GM12872 (cell line): ENCODE data around the gene RASL12.

Experiments
- CTCF ChIP-seq: IDR thresholded peaks from 3 replicates; pipeline ENCODE4 v1.5.1; 2011; ENCODE audit warnings: low read depth, mild to moderate bottlenecking, low read length, moderate library complexity; ENCODE audit not compliant: insufficient read depth

RASL12 gene

GRCh38 chr15:65095011-65095746, 27.4 kb upstream of the RASL12 start:
- TF ChIP-seq CTCF = no peak

DNA sequence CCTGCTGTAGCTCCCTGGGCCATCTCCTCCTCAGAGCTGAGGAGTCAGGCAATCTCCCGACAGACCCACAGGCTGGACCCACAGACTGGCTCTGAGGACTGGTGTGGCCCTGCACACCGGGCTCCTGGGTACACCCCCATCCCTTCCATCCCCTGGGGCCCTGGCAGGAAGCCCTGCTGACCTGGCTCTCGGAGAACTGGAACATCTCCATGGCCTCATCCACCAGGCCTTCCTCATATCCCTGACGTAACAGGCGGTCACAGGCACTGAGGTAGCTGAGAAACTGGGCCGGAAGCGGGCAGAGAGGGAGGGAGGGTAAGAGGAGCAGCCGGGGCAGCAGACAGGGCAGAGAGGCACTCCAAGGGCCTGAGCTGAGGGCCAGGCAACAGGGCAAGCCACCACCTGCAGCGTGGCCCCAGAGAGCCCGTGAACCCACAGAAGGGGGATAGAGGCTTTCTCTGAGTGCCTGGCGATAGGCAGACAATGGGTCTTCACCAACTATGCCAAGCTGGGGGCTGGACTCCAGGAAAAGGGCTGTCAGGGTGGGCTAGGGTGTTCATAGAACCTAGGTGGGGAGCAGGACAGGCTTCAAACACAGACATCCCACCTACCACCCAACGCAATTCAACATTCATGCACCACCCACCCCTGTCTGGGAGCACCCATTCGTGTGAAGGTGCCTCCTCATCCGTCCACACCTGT, 26.7 kb upstream of the RASL12 start:
- TF ChIP-seq CTCF = no peak

- TF ChIP-seq CTCF = no peak
Observed at GRCh38 chr15:65092911-65093792, 25.4 kb upstream of the RASL12 start.

- TF ChIP-seq CTCF = no peak
Observed at GRCh38 chr15:65091946-65092770, 24.4 kb upstream of the RASL12 start.

GRCh38 chr15:65089206-65089824, 21.5 kb upstream of the RASL12 start:
- TF ChIP-seq CTCF = no peak

- TF ChIP-seq CTCF = no peak
Observed at GRCh38 chr15:65088643-65089021, 20.8 kb upstream of the RASL12 start.
